ENCODE data around the gene CNTN4.

DNA sequence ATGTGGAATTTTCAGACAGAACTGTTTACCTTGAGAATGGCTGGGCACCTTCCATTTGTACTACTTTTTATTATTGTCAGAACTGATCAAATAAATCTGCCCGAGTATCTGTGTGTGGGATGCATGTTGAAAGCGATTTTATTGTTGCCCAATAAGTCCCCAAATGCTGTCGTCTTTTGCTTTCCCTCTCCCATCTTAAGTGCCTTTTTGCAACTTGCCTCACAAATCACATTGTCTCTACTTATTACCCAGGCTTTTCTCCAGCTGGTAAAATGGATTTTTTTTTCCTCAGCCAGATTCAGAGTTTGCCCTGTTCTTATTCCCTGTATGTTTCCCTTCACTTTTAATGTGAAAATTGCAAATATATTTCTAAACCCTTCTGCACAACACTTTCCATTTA lies 163.1 kb downstream of the CNTN4 start:
- TF ChIP-seq POLR2A (IDR thresholded peaks at IDR 0.05) (no peak), EP300 (IDR thresholded peaks at IDR 0.05) (no peak)
- TF ChIP-seq, protein P1, sequence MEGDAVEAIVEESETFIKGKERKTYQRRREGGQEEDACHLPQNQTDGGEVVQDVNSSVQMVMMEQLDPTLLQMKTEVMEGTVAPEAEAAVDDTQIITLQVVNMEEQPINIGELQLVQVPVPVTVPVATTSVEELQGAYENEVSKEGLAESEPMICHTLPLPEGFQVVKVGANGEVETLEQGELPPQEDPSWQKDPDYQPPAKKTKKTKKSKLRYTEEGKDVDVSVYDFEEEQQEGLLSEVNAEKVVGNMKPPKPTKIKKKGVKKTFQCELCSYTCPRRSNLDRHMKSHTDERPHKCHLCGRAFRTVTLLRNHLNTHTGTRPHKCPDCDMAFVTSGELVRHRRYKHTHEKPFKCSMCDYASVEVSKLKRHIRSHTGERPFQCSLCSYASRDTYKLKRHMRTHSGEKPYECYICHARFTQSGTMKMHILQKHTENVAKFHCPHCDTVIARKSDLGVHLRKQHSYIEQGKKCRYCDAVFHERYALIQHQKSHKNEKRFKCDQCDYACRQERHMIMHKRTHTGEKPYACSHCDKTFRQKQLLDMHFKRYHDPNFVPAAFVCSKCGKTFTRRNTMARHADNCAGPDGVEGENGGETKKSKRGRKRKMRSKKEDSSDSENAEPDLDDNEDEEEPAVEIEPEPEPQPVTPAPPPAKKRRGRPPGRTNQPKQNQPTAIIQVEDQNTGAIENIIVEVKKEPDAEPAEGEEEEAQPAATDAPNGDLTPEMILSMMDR (IDR thresholded peaks at IDR 0.05), result no peak

Data from tibial nerve (tissue), 4 donors.